ENCODE data around the gene TSGA10IP.

DNA sequence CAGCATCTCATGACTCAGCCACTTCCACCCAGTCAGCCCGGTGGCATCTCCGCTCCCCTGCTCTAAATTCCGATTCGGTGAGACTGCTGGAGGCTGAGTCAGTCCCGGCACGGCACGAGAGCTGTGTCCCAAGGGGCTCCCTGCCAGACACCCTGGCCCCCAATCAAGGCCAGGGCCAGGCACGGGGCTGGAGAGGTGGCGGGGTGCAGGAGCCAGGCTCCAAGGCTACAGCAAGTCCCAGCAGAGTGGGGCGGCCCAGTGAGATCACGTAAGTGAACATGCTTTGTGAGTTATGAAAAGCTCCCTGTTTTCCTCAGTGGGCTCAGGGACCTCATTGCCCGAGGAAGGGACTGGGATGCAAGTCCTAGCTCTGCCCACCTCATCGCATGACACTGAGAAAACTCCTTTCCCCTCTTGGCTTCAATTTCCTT lies 29.4 kb upstream of the TSGA10IP start:
- TF ChIP-seq, protein P1, sequence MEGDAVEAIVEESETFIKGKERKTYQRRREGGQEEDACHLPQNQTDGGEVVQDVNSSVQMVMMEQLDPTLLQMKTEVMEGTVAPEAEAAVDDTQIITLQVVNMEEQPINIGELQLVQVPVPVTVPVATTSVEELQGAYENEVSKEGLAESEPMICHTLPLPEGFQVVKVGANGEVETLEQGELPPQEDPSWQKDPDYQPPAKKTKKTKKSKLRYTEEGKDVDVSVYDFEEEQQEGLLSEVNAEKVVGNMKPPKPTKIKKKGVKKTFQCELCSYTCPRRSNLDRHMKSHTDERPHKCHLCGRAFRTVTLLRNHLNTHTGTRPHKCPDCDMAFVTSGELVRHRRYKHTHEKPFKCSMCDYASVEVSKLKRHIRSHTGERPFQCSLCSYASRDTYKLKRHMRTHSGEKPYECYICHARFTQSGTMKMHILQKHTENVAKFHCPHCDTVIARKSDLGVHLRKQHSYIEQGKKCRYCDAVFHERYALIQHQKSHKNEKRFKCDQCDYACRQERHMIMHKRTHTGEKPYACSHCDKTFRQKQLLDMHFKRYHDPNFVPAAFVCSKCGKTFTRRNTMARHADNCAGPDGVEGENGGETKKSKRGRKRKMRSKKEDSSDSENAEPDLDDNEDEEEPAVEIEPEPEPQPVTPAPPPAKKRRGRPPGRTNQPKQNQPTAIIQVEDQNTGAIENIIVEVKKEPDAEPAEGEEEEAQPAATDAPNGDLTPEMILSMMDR (IDR thresholded peaks at IDR 0.05), result no peak
- TF ChIP-seq POLR2AphosphoS5 (IDR thresholded peaks at IDR 0.05) (peak in 1 of 3 donors; percentile 76), POLR2A (IDR thresholded peaks at IDR 0.05) (peak in 1 of 2 donors; percentile 12)
